Left ventricle myocardium inferior (tissue), 1 donor: ENCODE data around the gene DOCK10. TPM values are rescaled to one million over a fixed set of nuclear protein-coding genes. Genes with fewer than 3 reads are reported as not detected.

Experiments used
- DNase-seq: peaks from one replicate; pipeline ENCODE4 v3.0.0-alpha.2; 2020
- H3K27ac ChIP-seq: fragments of 200-600 bp; replicated peaks from 2 replicates; pipeline ENCODE4 v1.8.0; 2021
- H3K27me3 ChIP-seq: fragments of 200-600 bp; 2 replicates; pipeline ENCODE4 v1.8.0; 2021; ENCODE audit warnings: low read depth
- H3K36me3 ChIP-seq: fragments of 200-600 bp; 2 replicates; pipeline ENCODE4 v1.8.0; 2021
- H3K4me1 ChIP-seq: fragments of 200-600 bp; 2 replicates; pipeline ENCODE4 v1.8.0; 2021
- H3K4me3 ChIP-seq: fragments of 200-600 bp; 2 replicates; pipeline ENCODE4 v1.8.0; 2021; ENCODE audit warnings: mild to moderate bottlenecking, moderate library complexity
- H3K9me3 ChIP-seq: fragments of 200-600 bp; replicated peaks from 2 replicates; pipeline ENCODE4 v1.8.0; 2021
- intact Hi-C: fragments of 100-400 bp; cut with micrococcal nuclease; formaldehyde crosslinking; loops from one replicate; pipeline ENCODE4 v1.11.0; 2022
- total RNA-seq: library from RNA; stranded (reverse); fragmentation: NEBNext Ultra II Directional; extraction: Animal tissue kit (Norgen Biotek cat#: 25700); gene quantifications from one replicate; pipeline ENCODE4 v1.2.1, GENCODE V29; 2021
- TF ChIP-seq, protein P1 (sequence below): fragments of 200-600 bp; IDR thresholded peaks from 2 replicates; pipeline ENCODE4 v1.8.0; 2021; ENCODE audit warnings: antibody characterized with exemption, mild to moderate bottlenecking, borderline replicate concordance
- donor health status: DM: no; HTN: yes; CAD: no; lungs with severe emphysema.

The DOCK10 gene
- total RNA-seq, 1 donor from 2014 or later, result 1.6 TPM

DNA sequence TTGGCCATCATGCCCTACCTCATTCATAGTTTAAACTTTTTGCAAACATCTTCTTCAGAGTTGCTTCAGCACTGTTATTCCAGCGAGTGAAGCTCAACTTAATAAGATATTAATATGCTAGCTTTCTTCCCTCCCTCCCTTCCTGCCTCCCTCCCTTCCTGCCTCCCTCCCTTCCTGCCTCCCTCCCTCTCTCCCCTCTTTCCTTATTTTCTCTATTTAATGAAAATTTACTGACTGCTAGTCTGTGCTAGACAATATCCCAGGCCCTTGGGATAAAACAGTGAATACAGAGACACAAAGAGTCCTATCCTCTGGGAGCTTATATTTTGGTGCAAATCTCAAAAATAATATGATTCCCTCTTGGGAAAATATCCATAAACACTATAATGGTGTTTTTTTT, 42.9 kb downstream of the DOCK10 start:
- no peak for DNase-seq

DNA sequence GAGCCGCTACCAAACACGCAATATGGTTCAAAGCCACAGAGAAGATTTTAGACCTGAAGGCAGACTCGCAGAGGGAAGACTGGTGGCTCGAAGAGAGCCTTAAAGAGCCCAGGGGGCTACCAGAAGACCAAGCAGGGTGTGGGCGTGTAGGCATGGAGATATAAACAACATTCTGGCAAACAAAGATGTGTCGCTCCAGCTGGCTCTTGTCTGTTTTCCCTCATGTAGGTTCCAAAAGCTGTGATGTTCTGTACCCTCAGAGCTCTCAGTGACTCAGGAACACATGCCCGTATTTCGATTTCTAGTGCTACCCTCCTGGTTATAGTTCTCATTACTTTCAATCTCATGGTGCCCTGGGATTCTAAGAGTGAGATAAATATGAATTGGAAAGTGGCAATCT, 44.5 kb downstream of the DOCK10 start:
- Histone ChIP-seq H3K4me3 (no peak overlapping the region), H3K4me1 (no peaks in the 10 kb centered on the region), H3K27ac (no peak overlapping the region), H3K9me3 (no peaks in the 10 kb centered on the region), H3K27me3 (no peaks in the 10 kb centered on the region), H3K36me3 (no peaks in the 10 kb centered on the region)
- intact Hi-C loops, result no loop called here
- no peak for DNase-seq
- TF ChIP-seq, protein P1, sequence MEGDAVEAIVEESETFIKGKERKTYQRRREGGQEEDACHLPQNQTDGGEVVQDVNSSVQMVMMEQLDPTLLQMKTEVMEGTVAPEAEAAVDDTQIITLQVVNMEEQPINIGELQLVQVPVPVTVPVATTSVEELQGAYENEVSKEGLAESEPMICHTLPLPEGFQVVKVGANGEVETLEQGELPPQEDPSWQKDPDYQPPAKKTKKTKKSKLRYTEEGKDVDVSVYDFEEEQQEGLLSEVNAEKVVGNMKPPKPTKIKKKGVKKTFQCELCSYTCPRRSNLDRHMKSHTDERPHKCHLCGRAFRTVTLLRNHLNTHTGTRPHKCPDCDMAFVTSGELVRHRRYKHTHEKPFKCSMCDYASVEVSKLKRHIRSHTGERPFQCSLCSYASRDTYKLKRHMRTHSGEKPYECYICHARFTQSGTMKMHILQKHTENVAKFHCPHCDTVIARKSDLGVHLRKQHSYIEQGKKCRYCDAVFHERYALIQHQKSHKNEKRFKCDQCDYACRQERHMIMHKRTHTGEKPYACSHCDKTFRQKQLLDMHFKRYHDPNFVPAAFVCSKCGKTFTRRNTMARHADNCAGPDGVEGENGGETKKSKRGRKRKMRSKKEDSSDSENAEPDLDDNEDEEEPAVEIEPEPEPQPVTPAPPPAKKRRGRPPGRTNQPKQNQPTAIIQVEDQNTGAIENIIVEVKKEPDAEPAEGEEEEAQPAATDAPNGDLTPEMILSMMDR, result no peak

More for the DNA sequence above, 42.9 kb downstream of the DOCK10 start:
- no peaks in the 10 kb centered on the region for H3K4me1 ChIP-seq
- H3K9me3 ChIP-seq, result no peaks in the 10 kb centered on the region
- H3K27ac ChIP-seq, result no peak overlapping the region
- H3K27me3 ChIP-seq, result no peaks in the 10 kb centered on the region
- TF ChIP-seq, protein P1, result no peak
- no peak overlapping the region for H3K4me3 ChIP-seq
- intact Hi-C loops, result no loop called here
- H3K36me3 ChIP-seq, result no peaks in the 10 kb centered on the region

DNA sequence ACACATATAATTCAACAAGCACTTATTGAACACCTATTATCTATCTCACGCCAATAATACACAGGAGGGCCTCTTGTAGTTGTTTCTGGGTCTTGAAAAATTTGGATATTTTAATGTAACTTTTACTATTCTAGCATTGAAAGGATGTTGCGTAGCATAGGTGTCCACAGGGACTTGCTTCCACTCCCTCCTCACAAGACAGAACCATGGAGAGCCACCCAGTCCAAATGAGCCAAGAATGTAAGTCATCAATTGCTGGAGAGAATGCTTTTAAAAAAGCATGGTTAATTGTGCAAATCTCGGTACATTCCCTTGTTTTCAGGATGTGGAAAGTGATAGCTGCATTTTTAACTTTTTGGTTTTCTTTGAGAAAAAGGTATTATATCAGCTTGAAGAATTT, 46.8 kb downstream of the DOCK10 start:
- H3K27me3 ChIP-seq, result no peaks in the 10 kb centered on the region
- TF ChIP-seq, protein P1, result no peak
- no peak overlapping the region for H3K4me3 ChIP-seq
- H3K4me1 ChIP-seq, result no peaks in the 10 kb centered on the region
- no peak for DNase-seq
- H3K36me3 ChIP-seq, result no peaks in the 10 kb centered on the region
- no peaks in the 10 kb centered on the region for H3K9me3 ChIP-seq
- intact Hi-C loops, result no loop called here
- no peak overlapping the region for H3K27ac ChIP-seq

DNA sequence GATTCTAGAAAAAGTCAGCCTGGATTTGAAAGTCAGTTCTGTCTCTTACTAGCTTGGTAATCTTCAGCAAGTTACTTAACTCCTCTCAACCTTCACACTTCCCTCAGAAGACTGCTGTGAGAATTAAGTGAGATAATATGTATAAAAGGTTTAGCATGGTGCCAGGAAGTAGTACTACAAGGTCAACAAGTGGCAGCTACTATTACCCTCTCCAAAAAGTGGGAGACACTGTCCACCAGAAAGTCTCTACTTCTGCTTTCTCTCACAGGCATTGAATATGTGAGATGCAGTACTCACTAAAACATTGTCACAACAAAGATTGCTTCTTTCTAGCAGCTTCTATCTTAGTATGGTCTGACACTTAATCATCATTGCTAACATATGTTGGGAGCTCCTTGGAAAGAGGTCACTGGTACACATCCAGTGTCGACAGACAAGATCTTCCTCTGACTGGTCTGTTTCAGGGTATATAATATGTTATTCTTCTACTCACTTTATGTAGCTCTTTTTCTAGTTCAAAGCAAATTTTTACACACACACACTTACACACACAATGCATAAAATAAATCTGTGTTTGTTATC, 47.9 kb downstream of the DOCK10 start:
- no peak for DNase-seq
- no peak overlapping the region for H3K27ac ChIP-seq
- no peaks in the 10 kb centered on the region for H3K27me3 ChIP-seq
- no peaks in the 10 kb centered on the region for H3K4me1 ChIP-seq
- no peaks in the 10 kb centered on the region for H3K9me3 ChIP-seq
- no peaks in the 10 kb centered on the region for H3K36me3 ChIP-seq
- no peak overlapping the region for H3K4me3 ChIP-seq
- TF ChIP-seq, protein P1, result no peak
- intact Hi-C loops, result no loop called here

GRCh38 chr2:224990710-224991109, 51.6 kb downstream of the DOCK10 start:
- H3K4me3 ChIP-seq, result no peak overlapping the region
- no peaks in the 10 kb centered on the region for H3K4me1 ChIP-seq
- no peaks in the 10 kb centered on the region for H3K27me3 ChIP-seq
- intact Hi-C loops, result no loop called here
- no peaks in the 10 kb centered on the region for H3K36me3 ChIP-seq
- TF ChIP-seq, protein P1, result no peak
- H3K9me3 ChIP-seq, result no peaks in the 10 kb centered on the region
- H3K27ac ChIP-seq, result no peak overlapping the region
- no peak for DNase-seq
